Transverse colon (tissue), 4 donors: Measurements from ENCODE around the gene ZMIZ2. TPM values are rescaled to one million over a fixed set of nuclear protein-coding genes. Genes with fewer than 3 reads are reported as not detected.

ENCODE experiments used
- DNase-seq: peaks from one replicate; pipeline ENCODE4 v3.0.0-alpha.2; 2019
- H3K27ac ChIP-seq, 4 donors: fragments of 200-600 bp; sonication (generic); 2 replicates each; pipeline ENCODE4 v1.5.1; 2016 to 2018; ENCODE audit warnings: inconsistent platforms in 4 of 4
- H3K27me3 ChIP-seq: fragments of 200-600 bp; sonication (generic); 2 replicates; pipeline ENCODE4 v1.5.1; 2017; ENCODE audit warnings: inconsistent platforms
- H3K36me3 ChIP-seq, 4 donors: fragments of 200-600 bp; sonication (generic); 2 replicates each; pipeline ENCODE4 v1.5.1; 2017 to 2019; ENCODE audit warnings: inconsistent platforms in 4 of 4
- H3K4me1 ChIP-seq, 4 donors: fragments of 200-600 bp; sonication (generic); 2 replicates each; pipeline ENCODE4 v1.5.1; 2017 to 2020; ENCODE audit warnings: inconsistent platforms in 4 of 4
- H3K4me3 ChIP-seq, 4 donors: fragments of 200-600 bp; sonication (generic); 1 replicate in 1 of 4; 2 replicates in 3 of 4; pipeline versions ENCODE4 v1.5.1 to v1.6.1; 2017 to 2019; ENCODE audit warnings: inconsistent platforms in 4 of 4
- H3K9me3 ChIP-seq, 2 donors: fragments of 200-600 bp; sonication (generic); 2 replicates each; pipeline ENCODE4 v1.5.1; 2017 to 2019; ENCODE audit warnings: inconsistent platforms in 2 of 2
- CTCF ChIP-seq, 5 experiments: fragments of 200-600 bp in 3 of 5; fragments of 450-650 bp in 2 of 5; sonication (generic) in 3 of 5; IDR thresholded peaks; 1 replicate in 2 of 5; 2 replicates in 3 of 5; pipeline ENCODE4 v1.5.1; 2016 to 2017; ENCODE audit warnings: antibody characterized with exemption in 5 of 5, inconsistent platforms in 3 of 5, mild to moderate bottlenecking in 2 of 5, moderate library complexity in 1 of 5
- EP300 ChIP-seq: sonication (generic); formaldehyde crosslinking; IDR thresholded peaks from one replicate; pipeline ENCODE4 v1.6.1; 2017; ENCODE audit warnings: antibody characterized with exemption, low read depth
- POLR2A ChIP-seq: fragments of 450-650 bp; IDR thresholded peaks from one replicate; pipeline ENCODE4 v1.6.1; 2016; ENCODE audit warnings: antibody characterized with exemption, mild to moderate bottlenecking, moderate library complexity
- POLR2AphosphoS5 ChIP-seq, 3 donors: sonication (generic); formaldehyde crosslinking; IDR thresholded peaks; one replicate each; pipeline ENCODE4 v1.6.1; 2016; ENCODE audit warnings: antibody characterized with exemption in 3 of 3
- WGBS, 2 donors: methylation state at CpG; one replicate each; pipeline ENCODE4 v1.1.5; 2018; ENCODE audit warnings: low coverage in 1 of 2; 5-methylcytosine and 5-hydroxymethylcytosine counted together
- in situ Hi-C, 4 donors: fragments of 200-750 bp; cut with MboI; loops; one replicate each; pipeline versions ENCODE4 v1.15.0 to v1.15.1; 2017; ENCODE audit warnings: low sequenced_read_pairs in 3 of 4, low pct_ligation_motif_present in 1 of 4, low pct_unique_long_range_greater_than_20kb in 1 of 4
- intact Hi-C: fragments of 100-400 bp; cut with DNase I; formaldehyde crosslinking; loops from one replicate; pipeline ENCODE4 v1.15.1; 2023; ENCODE audit warnings: low total_unique reads
- total RNA-seq, 4 donors: library from RNA; depleted of rRNA; stranded (reverse); fragments of >200 nt; gene quantifications; one replicate each; pipeline ENCODE4 v1.1.0, GENCODE V29; 2016

ZMIZ2 gene
- total RNA-seq, 4 donors from 2014 or later, result 40.6 to 92.7 (median 69.3) TPM

DNA sequence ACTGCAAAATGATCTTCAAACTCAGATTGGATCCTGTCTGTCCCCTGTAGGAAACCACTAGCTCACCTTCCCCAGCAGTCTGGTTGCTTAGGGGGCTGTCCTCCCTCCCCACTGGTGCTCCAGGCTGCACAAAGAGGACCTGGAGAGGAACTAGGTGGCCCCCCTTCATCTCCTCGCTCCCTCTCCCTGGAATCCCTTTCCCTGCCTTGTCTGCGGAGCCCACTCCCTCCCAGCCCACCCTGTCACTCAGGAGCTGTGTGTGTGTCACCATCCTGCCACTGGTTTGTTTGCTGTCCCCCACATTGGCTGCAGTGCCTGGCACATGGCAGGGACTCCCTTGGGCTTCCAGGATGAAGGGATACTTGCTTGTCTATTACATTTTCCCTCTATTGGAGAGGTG lies 35.5 kb upstream of the ZMIZ2 start:
- Histone ChIP-seq H3K4me1 (no peaks in the 10 kb centered on the region), H3K4me3 (no peak overlapping the region), H3K27ac (no peak overlapping the region), H3K36me3 (peaks cover 0 to 16% (median 2%) of the 10 kb centered on the region in 4 donors), H3K9me3 (no peaks in the 10 kb centered on the region), H3K27me3 (no peaks in the 10 kb centered on the region)
- TF ChIP-seq CTCF (IDR thresholded peaks at IDR 0.05) (no peak), POLR2AphosphoS5 (IDR thresholded peaks at IDR 0.05) (no peak), POLR2A (no peak), EP300 (no peak)
- DNase-seq, result no peak
- WGBS, 2 donors, result 91% methylated on average over 2 of the region's 2 CpGs; no CpG with 5 or more reads in 1 of the 2 donors
- in situ Hi-C loops (no loop called here), intact Hi-C loops (no loop called here)

GRCh38 chr7:44713680-44714335 lies 34.8 kb upstream of the ZMIZ2 start:
- Histone ChIP-seq H3K9me3 (no peaks in the 10 kb centered on the region), H3K36me3 (peaks cover 0 to 11% (median 2%) of the 10 kb centered on the region in 4 donors), H3K4me1 (no peaks in the 10 kb centered on the region), H3K27ac (no peak overlapping the region), H3K27me3 (no peaks in the 10 kb centered on the region), H3K4me3 (no peak overlapping the region)
- TF ChIP-seq POLR2A (no peak), EP300 (no peak), CTCF (IDR thresholded peaks at IDR 0.05) (no peak), POLR2AphosphoS5 (IDR thresholded peaks at IDR 0.05) (no peak)
- DNase-seq, result no peak
- in situ Hi-C loops, result no loop called here
- WGBS, 2 donors, result 71% methylated on average over 7 of the region's 7 CpGs; no CpG with 5 or more reads in 1 of the 2 donors
- intact Hi-C loops, result no loop called here

DNA sequence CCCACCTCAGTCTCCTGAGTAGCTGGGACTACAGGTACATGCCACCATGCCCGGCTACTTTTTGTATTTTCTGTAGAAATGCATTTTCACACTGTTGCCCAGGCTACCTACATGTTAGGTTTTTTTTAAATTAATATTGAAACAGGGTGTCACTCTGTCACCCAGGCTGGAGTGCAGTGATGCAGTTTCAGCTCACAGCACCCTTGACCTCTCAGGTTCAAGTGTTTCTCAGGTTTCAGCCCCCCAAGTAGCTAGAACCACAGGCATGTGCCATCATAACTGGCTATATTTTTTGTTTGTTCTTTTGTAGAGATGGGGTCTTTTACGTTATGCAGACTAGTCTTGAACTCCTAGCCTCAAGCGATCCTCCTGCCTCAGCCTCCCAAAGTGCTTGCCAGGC lies 32.4 kb upstream of the ZMIZ2 start:
- Histone ChIP-seq H3K27ac (no peak overlapping the region), H3K9me3 (no peaks in the 10 kb centered on the region), H3K36me3 (no peaks in the 10 kb centered on the region), H3K4me3 (no peak overlapping the region), H3K4me1 (no peaks in the 10 kb centered on the region), H3K27me3 (no peaks in the 10 kb centered on the region)
- WGBS, 2 donors, result 96 to 100% methylated on average over 3 of the region's 3 CpGs
- intact Hi-C loops, result no loop called here
- TF ChIP-seq POLR2A, result no peak
- TF ChIP-seq EP300, result no peak
- TF ChIP-seq CTCF (IDR thresholded peaks at IDR 0.05), result no peak
- no peak for TF ChIP-seq POLR2AphosphoS5 (IDR thresholded peaks at IDR 0.05)
- no peak for DNase-seq
- in situ Hi-C loops, result no loop called here

GRCh38 chr7:44720301-44720700 lies 28.3 kb upstream of the ZMIZ2 start:
- no peaks in the 10 kb centered on the region for H3K36me3 ChIP-seq
- intact Hi-C loops, result no loop called here
- DNase-seq, result no peak
- in situ Hi-C loops, result no loop called here
- no peaks in the 10 kb centered on the region for H3K4me1 ChIP-seq
- TF ChIP-seq CTCF (IDR thresholded peaks at IDR 0.05) (no peak), POLR2A (no peak), POLR2AphosphoS5 (IDR thresholded peaks at IDR 0.05) (no peak), EP300 (no peak)
- H3K27me3 ChIP-seq, result no peaks in the 10 kb centered on the region
- 80 to 100% methylated on average over 2 to 4 of the region's 4 CpGs for WGBS, 2 donors
- H3K27ac ChIP-seq, result no peak overlapping the region
- no peak overlapping the region for H3K4me3 ChIP-seq
- no peaks in the 10 kb centered on the region for H3K9me3 ChIP-seq
